Lung (tissue), 12 donors: Measurements from ENCODE around the gene BCL2. TPM values are rescaled to one million over a fixed set of nuclear protein-coding genes. Genes with fewer than 3 reads are reported as not detected.

ENCODE experiments used
- ATAC-seq: fragments of 200-7000 bp; cut with Tn5 transposase; one replicate; pipeline ENCODE4 v1.9.1; 2020; ENCODE audit warnings: moderate number of reproducible peaks; ENCODE audit not compliant: insufficient read depth, low FRiP score
- DNase-seq, 3 donors: peaks; one replicate each; pipeline ENCODE4 v3.0.0-alpha.2; 2013 to 2017
- H3K27ac ChIP-seq, 2 donors: one replicate each; pipeline ENCODE4 v1.5.1; 2013; ENCODE audit warnings: mild to moderate bottlenecking in 2 of 2, moderate library complexity in 2 of 2, control low read depth in 1 of 2, inconsistent platforms in 1 of 2, low read depth in 1 of 2, low read length in 1 of 2
- H3K27me3 ChIP-seq, 3 donors: one replicate each; pipeline ENCODE4 v1.5.1; 2013; ENCODE audit warnings: low read length in 2 of 3; ENCODE audit not compliant: control insufficient read depth in 3 of 3, insufficient read depth in 3 of 3
- H3K36me3 ChIP-seq, 4 donors: one replicate each; pipeline ENCODE4 v1.5.1; 2013; ENCODE audit warnings: low read length in 4 of 4, mild to moderate bottlenecking in 1 of 4, moderate library complexity in 1 of 4; ENCODE audit not compliant: control insufficient read depth in 4 of 4, insufficient read depth in 4 of 4
- H3K4me1 ChIP-seq, 5 donors: one replicate each; pipeline ENCODE4 v1.5.1; 2013; ENCODE audit warnings: low read length in 5 of 5, mild to moderate bottlenecking in 2 of 5, moderate library complexity in 1 of 5; ENCODE audit not compliant: control insufficient read depth in 5 of 5, insufficient read depth in 5 of 5
- H3K4me3 ChIP-seq: one replicate; pipeline ENCODE4 v1.5.1; 2013; ENCODE audit warnings: mild to moderate bottlenecking, control low read depth, moderate library complexity
- H3K9ac ChIP-seq, 2 donors: one replicate each; pipeline ENCODE4 v1.5.1; 2013; ENCODE audit warnings: low read length in 2 of 2, control low read depth in 1 of 2; ENCODE audit not compliant: insufficient read depth in 1 of 2
- H3K9me3 ChIP-seq, 4 donors: one replicate each; pipeline ENCODE4 v1.5.1; 2013; ENCODE audit warnings: low read length in 3 of 4, mild to moderate bottlenecking in 1 of 4, moderate library complexity in 1 of 4; ENCODE audit not compliant: control insufficient read depth in 4 of 4, insufficient read depth in 3 of 4
- CTCF ChIP-seq: IDR thresholded peaks from 2 replicates; pipeline ENCODE4 v1.5.1; 2012; ENCODE audit warnings: mild to moderate bottlenecking; ENCODE audit errors: control extremely low read depth, extremely low read depth
- WGBS, 2 donors: extraction: QIAGEN DNeasy Blood & Tissue Kit; methylation state at CpG; one replicate each; pipeline ENCODE4 v1.1.7; 2013; 5-methylcytosine and 5-hydroxymethylcytosine counted together
- polyA plus RNA-seq, 2 donors: library from polyadenylated mRNA; stranded (reverse); fragments of 200-250 nt; gene quantifications; one replicate each; pipeline ENCODE4 v1.2.1, GENCODE V29; 2013
- total RNA-seq, 2 donors: library from RNA; depleted of rRNA in 1 of 2; stranded (reverse); fragments of >200 nt in 1 of 2; gene quantifications; one replicate each; pipeline ENCODE4 v1.2.1, GENCODE V29; 2014 to 2021
- donor health status: control.
- donor health status: control.
- donor health status: Bipolar disorder and iron deficiency.
- donor health status: healthy.
- donor health status: DM: yes; HTN: yes; CAD: no.

Gene BCL2
- total and polyA plus RNA-seq, 4 donors, result 1.5 to 30.9 (median 5.3) TPM

- Histone ChIP-seq H3K27me3 (no peaks in the 10 kb centered on the region), H3K27ac (peak overlapping the region in 1 of 2 donors; percentile 14), H3K9ac (no peak overlapping the region), H3K4me3 (no peak overlapping the region), H3K9me3 (no peaks in the 10 kb centered on the region), H3K4me1 (peaks cover 0 to 19% (median 9%) of the 10 kb centered on the region in 5 donors), H3K36me3 (no peaks in the 10 kb centered on the region)
- 47 to 57% methylated on average over 8 of the region's 8 CpGs for WGBS, 2 donors
- ATAC-seq (no peak), DNase-seq (peak; percentile 64 to 88 (median 86))
- peak; percentile 35 for TF ChIP-seq CTCF
Observed at GRCh38 chr18:63131106-63131958, 188.2 kb downstream of the BCL2 start.

GRCh38 chr18:63130176-63130575, 189.4 kb downstream of the BCL2 start:
- Histone ChIP-seq H3K4me3 (no peak overlapping the region), H3K4me1 (peaks cover 0 to 19% (median 9%) of the 10 kb centered on the region in 5 donors), H3K27ac (no peak overlapping the region), H3K36me3 (no peaks in the 10 kb centered on the region), H3K27me3 (no peaks in the 10 kb centered on the region), H3K9me3 (no peaks in the 10 kb centered on the region), H3K9ac (no peak overlapping the region)
- 71 to 73% methylated on average over 2 of the region's 2 CpGs for WGBS, 2 donors
- DNase-seq (no peak), ATAC-seq (no peak)
- no peak for TF ChIP-seq CTCF

GRCh38 chr18:63128237-63128974, 191.2 kb downstream of the BCL2 start:
- DNase-seq (no peak), ATAC-seq (no peak)
- no peaks in the 10 kb centered on the region for H3K36me3 ChIP-seq

More at GRCh38 chr18:63128237-63128974, 191.2 kb downstream of the BCL2 start:
- Histone ChIP-seq H3K27ac (no peak overlapping the region), H3K4me1 (peaks cover 0 to 19% (median 9%) of the 10 kb centered on the region in 5 donors), H3K9ac (no peak overlapping the region), H3K27me3 (no peaks in the 10 kb centered on the region), H3K4me3 (no peak overlapping the region), H3K9me3 (no peaks in the 10 kb centered on the region)
- WGBS, 2 donors, result 88 to 89% methylated on average over 9 of the region's 9 CpGs
- TF ChIP-seq CTCF, result no peak
